Muscle of back (tissue), 11 donors: ENCODE measurements around the gene FAS. TPM values are rescaled to one million over a fixed set of nuclear protein-coding genes. Genes with fewer than 3 reads are reported as not detected.

Source experiments
- DNase-seq, 3 donors: peaks; one replicate each; pipeline versions ENCODE4 v3.0.0 to v3.0.0-alpha.2; 2013
- polyA plus RNA-seq, 10 donors: library from polyadenylated mRNA; unstranded; fragments of 120-200 nt; gene quantifications; one replicate each; pipeline ENCODE4 v1.2.1, GENCODE V29; 2013; ENCODE audit not compliant: insufficient read length in 10 of 10

The FAS gene
- polyA plus RNA-seq, 10 donors, result 6.0 to 12.4 (median 8.8) TPM

- peak in 1 of 3 donors; percentile 42 for DNase-seq
Measured at GRCh38 chr10:89032141-89032891, 41.7 kb downstream of the FAS start.

- no peak for DNase-seq
Measured at GRCh38 chr10:89035461-89035860, 44.9 kb downstream of the FAS start.

GRCh38 chr10:89037096-89037495 is 46.5 kb downstream of the FAS start:
- no peak for DNase-seq

GRCh38 chr10:89042562-89042961 is 52.0 kb downstream of the FAS start:
- DNase-seq, result no peak

- no peak for DNase-seq
Measured at GRCh38 chr10:89043052-89043451, 52.5 kb downstream of the FAS start.

GRCh38 chr10:89047397-89047796 is 56.8 kb downstream of the FAS start:
- no peak for DNase-seq

- no peak for DNase-seq
Measured at GRCh38 chr10:89051593-89051992, 61.0 kb downstream of the FAS start.

GRCh38 chr10:89053555-89053954 is 63.0 kb downstream of the FAS start:
- no peak for DNase-seq

- DNase-seq, result no peak
Measured at GRCh38 chr10:89055159-89055558, 64.6 kb downstream of the FAS start.

- DNase-seq, result no peak
Measured at GRCh38 chr10:89062861-89063260, 72.3 kb downstream of the FAS start.

GRCh38 chr10:89063465-89063864 is 72.9 kb downstream of the FAS start:
- DNase-seq, result no peak

GRCh38 chr10:89064748-89065147 is 74.2 kb downstream of the FAS start:
- DNase-seq, result peak in 1 of 3 donors; percentile 59

Other genes with a start within 250 kb of the FAS start
- gene LIPN, start 230.8 kb upstream of the FAS start, polyA plus RNA-seq, result 1 to 10 TPM in 1 of 10 donors, under 1 TPM in 2, not detected in 7; 0.13 to 1.8 (median 0.38) TPM
- 1 to 10 TPM in 1 of 10 donors, not detected in 9; 1.8 TPM for gene LIPM, start 188.1 kb upstream of the FAS start, polyA plus RNA-seq
- gene ANKRD22, start 139.0 kb upstream of the FAS start, polyA plus RNA-seq, result under 1 TPM in 4 of 10 donors, not detected in 6; 0.13 to 0.98 (median 0.23) TPM
- 10 to 100 TPM in 1 of 10 donors, 1 to 10 TPM in 9; 5.0 to 10.5 (median 7.7) TPM for gene STAMBPL1, start 110.6 kb upstream of the FAS start, polyA plus RNA-seq
- gene ACTA2, start 38.0 kb upstream of the FAS start, polyA plus RNA-seq, result 100 to 1,000 TPM; 225 to 305 (median 232) TPM
- gene CH25H, start 216.5 kb downstream of the FAS start, polyA plus RNA-seq, result 1 to 10 TPM in 3 of 10 donors, under 1 TPM in 7; 0.37 to 3.8 (median 0.68) TPM